ACC112 (cell line): ENCODE results near the gene KRT85.

Experiments
- H2AFZ ChIP-seq: fragments of 200-600 bp; sonication (generic); one replicate; pipeline ENCODE4 v1.6.0; 2017; ENCODE audit warnings: antibody characterized with exemption, low read length; ENCODE audit not compliant: unreplicated experiment
- H3K27ac ChIP-seq: fragments of 200-600 bp; sonication (generic); 2 replicates; pipeline ENCODE4 v1.5.1; 2014; ENCODE audit warnings: low read depth, mild to moderate bottlenecking, antibody characterized with exemption, low read length, moderate library complexity
- H3K27me3 ChIP-seq: fragments of 200-600 bp; sonication (generic); 2 replicates; pipeline ENCODE4 v1.6.1; 2014; ENCODE audit warnings: mild to moderate bottlenecking, antibody characterized with exemption, low read length, moderate library complexity, mixed read lengths; ENCODE audit not compliant: insufficient read depth
- H3K36me3 ChIP-seq: fragments of 200-600 bp; sonication (generic); 2 replicates; pipeline ENCODE4 v1.6.1; 2016; ENCODE audit warnings: mild to moderate bottlenecking, antibody characterized with exemption, low read length, moderate library complexity, mixed read lengths; ENCODE audit not compliant: insufficient read depth
- H3K4me1 ChIP-seq: fragments of 200-600 bp; sonication (generic); one replicate; pipeline ENCODE4 v1.6.1; 2016; ENCODE audit warnings: low read length, mixed read lengths; ENCODE audit not compliant: insufficient read depth, unreplicated experiment, control insufficient read depth
- H3K4me3 ChIP-seq: fragments of 200-600 bp; sonication (generic); 2 replicates; pipeline ENCODE4 v1.5.1; 2014; ENCODE audit warnings: mild to moderate bottlenecking, low read depth, low read length
- H3K79me2 ChIP-seq: fragments of 200-600 bp; sonication (generic); one replicate; pipeline ENCODE4 v1.6.0; 2016; ENCODE audit warnings: low read length; ENCODE audit not compliant: control insufficient read depth, unreplicated experiment, insufficient read depth

Gene KRT85

DNA sequence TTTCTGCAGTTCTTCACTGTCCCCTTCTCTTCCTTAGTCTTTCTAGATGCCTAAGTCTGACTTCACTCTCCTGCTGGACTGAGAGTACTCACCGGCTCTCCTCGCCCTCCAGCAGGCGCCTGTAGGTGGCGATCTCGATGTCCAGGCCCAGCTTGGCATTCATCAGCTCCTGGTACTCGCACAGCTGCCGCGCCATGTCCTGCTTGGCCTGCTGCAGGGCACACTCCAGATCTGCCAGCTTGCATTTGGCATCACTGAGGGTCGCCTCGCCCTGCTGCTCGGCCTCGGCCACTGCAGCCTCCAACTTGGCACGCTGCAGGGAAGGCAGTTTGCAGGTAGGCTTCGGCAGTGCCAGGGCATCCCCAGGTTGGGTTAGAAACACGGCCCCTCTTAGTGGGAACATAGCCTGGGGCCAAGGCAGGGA, 13.0 kb upstream of the KRT85 start:
- H3K4me3 ChIP-seq: no peak overlapping the region
- peaks cover 3% of the 10 kb centered on the region; the same call in 1 of the 2 replicates for H3K27me3 ChIP-seq
- H3K4me1 ChIP-seq: no peaks in the 10 kb centered on the region
- H3K36me3 ChIP-seq: no peaks in the 10 kb centered on the region
- H3K27ac ChIP-seq: no peak overlapping the region
- H2AFZ ChIP-seq: no peak overlapping the region
- H3K79me2 ChIP-seq: no peaks in the 10 kb centered on the region

DNA sequence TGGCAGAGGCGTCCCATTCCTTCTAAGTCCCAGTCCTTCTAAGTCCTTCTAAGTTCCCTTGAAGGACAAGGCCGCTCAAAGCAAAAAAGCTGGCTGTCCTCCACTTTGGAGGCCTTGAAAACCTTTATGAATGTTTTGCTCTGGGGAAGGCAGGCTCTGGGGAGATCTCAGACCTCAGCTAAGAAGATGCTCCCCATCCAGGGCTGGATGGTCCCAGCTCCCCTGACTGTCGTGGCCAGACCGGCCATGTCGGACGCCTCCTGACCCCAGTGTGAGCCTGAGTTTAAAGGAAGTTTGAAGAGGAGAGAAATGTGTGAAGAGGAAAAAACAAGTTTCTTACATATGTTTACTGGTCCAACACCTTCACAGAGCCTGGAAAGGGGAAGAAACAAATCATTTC, 12.3 kb upstream of the KRT85 start:
- Histone ChIP-seq H3K4me3 (no peak overlapping the region), H3K79me2 (no peaks in the 10 kb centered on the region), H3K27me3 (peaks cover 3% of the 10 kb centered on the region; the same call in 1 of the 2 replicates), H2AFZ (no peak overlapping the region), H3K27ac (no peak overlapping the region), H3K4me1 (no peaks in the 10 kb centered on the region), H3K36me3 (no peaks in the 10 kb centered on the region)

DNA sequence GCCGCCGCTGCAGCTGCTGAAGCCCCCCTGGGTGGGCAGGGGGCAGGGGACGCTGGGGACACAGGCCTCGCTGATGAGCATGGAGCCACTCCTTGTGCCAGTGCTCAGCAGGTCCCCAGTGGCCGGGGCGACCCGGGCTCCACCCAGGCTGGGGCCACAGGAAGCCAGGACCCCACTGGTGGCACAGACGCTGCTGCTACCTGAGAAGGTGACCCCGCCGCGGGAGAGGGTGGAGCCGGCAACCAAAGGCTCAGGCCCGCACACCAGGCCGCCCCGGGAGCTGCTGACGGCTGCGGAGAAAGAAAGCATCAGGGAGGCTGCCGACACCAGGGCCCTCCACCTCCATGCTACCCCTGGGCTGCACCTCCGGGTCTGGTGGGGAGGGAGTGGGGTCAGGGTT, 10.8 kb upstream of the KRT85 start:
- Histone ChIP-seq H3K27ac (no peak overlapping the region), H2AFZ (no peak overlapping the region), H3K27me3 (no peaks in the 10 kb centered on the region)

DNA sequence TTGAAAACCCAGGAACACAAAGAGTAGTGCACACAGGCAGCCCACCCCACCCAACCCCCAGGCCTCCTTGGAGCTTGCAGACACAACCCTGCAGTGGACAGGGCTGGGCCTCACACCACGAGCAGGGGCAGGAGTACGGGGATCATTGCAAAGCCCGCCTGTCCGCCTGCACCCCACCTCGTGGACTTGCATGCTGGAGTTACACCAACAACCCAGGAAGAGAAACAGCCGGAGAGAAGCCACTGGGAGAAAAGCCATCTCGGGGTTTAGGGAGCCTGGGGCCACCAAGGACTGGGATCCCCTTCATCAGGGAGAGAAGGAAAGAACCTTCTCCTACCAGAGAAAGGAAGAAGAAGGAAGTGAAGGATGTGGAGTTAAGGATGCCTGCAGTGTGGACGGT, 10.0 kb upstream of the KRT85 start:
- Histone ChIP-seq H3K27me3 (no peaks in the 10 kb centered on the region), H2AFZ (no peak overlapping the region), H3K79me2 (no peaks in the 10 kb centered on the region)

More for the DNA sequence above, 10.8 kb upstream of the KRT85 start:
- H3K79me2 ChIP-seq: no peaks in the 10 kb centered on the region
- no peaks in the 10 kb centered on the region for H3K36me3 ChIP-seq
- no peaks in the 10 kb centered on the region for H3K4me1 ChIP-seq
- H3K4me3 ChIP-seq: no peak overlapping the region

DNA sequence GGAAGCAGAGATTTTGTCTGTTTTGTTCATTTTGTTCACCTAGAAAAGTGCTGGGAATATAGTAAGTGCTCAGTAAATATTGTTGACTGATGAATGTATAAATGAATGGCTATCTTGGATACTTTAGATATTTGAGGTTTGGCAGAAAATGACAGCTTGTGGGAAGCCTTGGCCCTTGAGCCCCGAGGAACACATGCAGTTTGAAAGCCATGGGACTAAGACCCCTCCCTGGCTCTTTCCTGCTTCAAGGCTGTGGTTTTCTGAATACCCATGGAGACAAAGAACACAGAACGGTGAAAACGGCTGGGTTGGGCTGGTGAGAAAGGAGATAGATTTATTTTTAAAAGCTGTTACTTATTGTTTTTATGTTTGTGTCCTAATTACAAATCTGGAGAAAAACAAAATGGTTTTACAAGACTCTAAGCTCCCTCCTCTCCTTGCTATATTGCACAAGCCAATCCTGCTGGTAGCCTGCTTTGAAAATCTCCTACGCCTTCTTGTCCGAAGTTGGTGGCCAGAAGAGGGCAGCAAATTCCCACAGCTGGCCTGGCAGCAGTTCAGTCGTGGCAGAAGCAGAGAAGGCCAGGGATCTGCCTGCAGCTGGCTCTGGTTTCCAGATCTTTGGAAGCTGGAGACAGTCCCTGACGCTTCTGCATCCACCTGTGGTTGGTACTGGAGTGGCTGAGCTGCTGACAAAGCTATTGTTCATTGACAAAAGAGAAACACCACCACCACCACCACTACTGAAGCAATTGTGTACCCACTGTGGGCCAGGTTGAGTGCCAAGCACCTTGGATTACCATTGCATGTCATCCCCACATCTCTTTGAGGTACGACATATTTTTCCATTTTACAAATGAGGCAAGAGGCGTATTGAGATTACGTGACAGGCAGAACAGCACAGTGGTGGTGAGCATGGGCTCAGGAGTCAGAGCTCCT, 5.2 kb upstream of the KRT85 start:
- H3K4me1 ChIP-seq: no peaks in the 10 kb centered on the region

More for the DNA sequence above, 10.0 kb upstream of the KRT85 start:
- Histone ChIP-seq H3K27ac (no peak overlapping the region), H3K4me3 (no peak overlapping the region), H3K4me1 (no peaks in the 10 kb centered on the region), H3K36me3 (no peaks in the 10 kb centered on the region)

DNA sequence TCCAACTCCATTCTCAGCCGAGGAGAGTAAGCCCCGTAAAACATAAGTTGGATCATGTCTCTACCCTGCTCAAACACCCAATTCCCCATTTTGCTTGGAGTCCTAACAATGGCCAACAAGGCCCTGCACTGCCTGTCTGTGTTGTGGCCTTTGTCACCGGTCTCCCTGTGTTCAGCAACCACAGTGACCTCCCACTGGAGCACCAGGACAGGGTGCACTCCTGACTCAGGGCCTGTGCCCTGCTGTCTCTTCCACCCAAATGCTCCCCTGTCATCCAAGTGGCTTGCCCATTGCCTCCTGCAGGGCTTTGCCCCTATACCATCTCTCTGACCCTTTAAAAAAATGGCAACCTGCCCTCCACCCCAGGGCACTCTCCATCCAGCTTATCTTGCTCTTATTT, 4.4 kb upstream of the KRT85 start:
- Histone ChIP-seq H3K27me3 (peaks cover 11% of the 10 kb centered on the region), H2AFZ (no peak overlapping the region), H3K36me3 (no peaks in the 10 kb centered on the region), H3K4me3 (no peak overlapping the region), H3K4me1 (no peaks in the 10 kb centered on the region), H3K79me2 (no peaks in the 10 kb centered on the region), H3K27ac (no peak overlapping the region)

More for the DNA sequence above, 5.2 kb upstream of the KRT85 start:
- H2AFZ ChIP-seq: no peak overlapping the region
- H3K79me2 ChIP-seq: no peaks in the 10 kb centered on the region
- H3K27ac ChIP-seq: no peak overlapping the region
- no peaks in the 10 kb centered on the region for H3K36me3 ChIP-seq
- no peak overlapping the region for H3K4me3 ChIP-seq
- H3K27me3 ChIP-seq: peaks cover 11% of the 10 kb centered on the region

DNA sequence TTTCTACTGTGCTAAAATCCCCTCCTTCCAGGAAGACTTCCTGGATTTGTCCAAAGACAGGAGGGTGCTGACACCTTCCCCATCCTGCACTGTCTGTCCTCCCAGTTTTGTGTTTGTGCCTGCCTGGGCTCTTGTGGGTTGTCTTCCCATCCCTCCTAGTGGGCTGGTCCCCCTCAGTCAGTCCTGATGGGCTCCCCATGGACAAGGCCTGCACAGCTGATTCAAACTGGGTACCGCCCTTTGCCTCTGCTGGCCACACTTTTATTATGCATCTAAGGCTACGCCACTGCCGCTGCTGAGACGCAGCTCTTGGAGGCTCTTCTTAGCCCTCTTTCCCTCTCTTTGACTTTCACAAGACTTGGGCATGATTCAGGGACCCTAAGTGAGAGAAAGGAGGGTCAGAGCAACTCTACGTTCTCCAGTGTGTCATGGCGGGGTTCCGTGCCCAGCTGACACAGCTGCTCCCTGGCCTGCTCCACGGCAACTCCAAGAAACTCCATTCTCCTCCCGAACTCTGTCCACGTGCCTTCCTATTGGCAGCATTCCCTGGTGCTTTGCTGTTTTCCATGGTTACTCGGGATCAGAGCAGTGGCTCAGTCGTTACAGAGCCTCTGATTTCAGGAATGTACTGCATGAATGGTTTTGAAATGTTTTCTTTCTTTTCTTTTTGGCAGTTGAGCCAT, 3.8 kb upstream of the KRT85 start:
- no peaks in the 10 kb centered on the region for H3K36me3 ChIP-seq
- H3K4me3 ChIP-seq: no peak overlapping the region
- H3K27me3 ChIP-seq: peaks cover 11% of the 10 kb centered on the region
- no peaks in the 10 kb centered on the region for H3K79me2 ChIP-seq
- H2AFZ ChIP-seq: no peak overlapping the region
- no peaks in the 10 kb centered on the region for H3K4me1 ChIP-seq
- no peak overlapping the region for H3K27ac ChIP-seq

DNA sequence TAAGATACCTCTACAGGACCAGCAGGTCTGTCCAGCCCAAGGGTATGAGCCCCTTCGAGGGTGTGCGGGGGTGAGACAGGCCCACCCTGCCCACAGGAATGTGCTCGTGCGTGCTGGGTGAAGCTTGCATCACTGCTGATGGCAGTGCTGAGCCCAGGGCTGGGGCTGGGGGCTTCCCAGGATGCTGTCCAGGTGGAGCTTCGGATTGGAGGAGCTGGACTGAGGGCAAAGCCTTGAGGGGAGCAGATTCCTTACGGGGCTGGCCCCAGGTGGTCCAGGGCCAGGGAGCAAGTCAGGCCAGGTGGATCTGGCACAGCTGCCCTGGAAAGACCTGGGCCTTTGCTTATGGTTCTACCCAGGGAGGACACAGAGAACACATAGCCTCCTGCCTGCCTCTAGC, 2.5 kb upstream of the KRT85 start:
- peaks cover 11% of the 10 kb centered on the region for H3K27me3 ChIP-seq
- no peak overlapping the region for H3K4me3 ChIP-seq
- no peaks in the 10 kb centered on the region for H3K79me2 ChIP-seq
- no peaks in the 10 kb centered on the region for H3K4me1 ChIP-seq
- no peaks in the 10 kb centered on the region for H3K36me3 ChIP-seq
- H2AFZ ChIP-seq: no peak overlapping the region
- H3K27ac ChIP-seq: no peak overlapping the region

DNA sequence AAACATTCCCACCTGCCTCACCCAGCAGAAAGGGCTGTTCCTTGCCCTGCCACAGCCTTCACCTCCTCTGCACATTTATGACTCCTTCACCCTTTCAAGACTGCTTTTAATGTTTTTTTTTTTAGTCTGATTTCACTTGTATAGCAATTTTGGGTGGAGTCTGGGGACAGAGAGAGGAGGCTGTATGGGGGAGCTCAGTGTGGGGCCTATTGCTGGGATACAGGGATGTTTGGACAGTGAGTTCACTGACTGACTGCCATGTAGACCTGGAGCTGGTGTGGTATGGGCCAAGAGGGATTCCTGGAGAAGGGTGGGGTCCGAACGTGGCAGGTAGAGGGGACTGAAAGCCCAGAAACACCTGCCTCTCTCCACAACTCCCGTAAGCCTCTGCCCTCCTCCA, 1.9 kb upstream of the KRT85 start:
- Histone ChIP-seq H3K36me3 (no peaks in the 10 kb centered on the region), H3K27me3 (peaks cover 11% of the 10 kb centered on the region)

DNA sequence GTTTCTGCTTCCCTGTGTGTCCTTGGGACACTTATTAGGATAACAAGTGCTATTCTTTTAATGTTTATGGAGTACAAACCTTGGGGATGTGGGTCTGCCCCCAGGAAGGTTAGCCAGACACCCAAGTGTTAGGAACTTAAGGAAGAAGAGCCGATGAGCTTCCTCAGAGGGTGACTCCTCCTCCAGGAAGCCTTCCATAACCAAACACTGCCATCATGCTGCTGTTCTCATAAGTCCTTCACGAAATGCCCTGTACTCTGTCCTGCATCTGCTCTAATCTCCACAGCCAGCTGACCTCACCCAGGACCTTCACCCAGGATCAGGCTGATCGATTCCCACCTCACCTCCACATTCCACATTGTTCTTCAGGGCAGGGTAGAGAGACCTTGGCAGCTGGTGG, 1.2 kb upstream of the KRT85 start:
- Histone ChIP-seq H3K4me3 (no peak overlapping the region), H3K27me3 (peaks cover 11% of the 10 kb centered on the region), H3K27ac (no peak overlapping the region), H3K36me3 (no peaks in the 10 kb centered on the region), H3K79me2 (no peaks in the 10 kb centered on the region), H2AFZ (no peak overlapping the region), H3K4me1 (no peaks in the 10 kb centered on the region)

More for the DNA sequence above, 1.9 kb upstream of the KRT85 start:
- Histone ChIP-seq H3K4me1 (no peaks in the 10 kb centered on the region), H3K27ac (no peak overlapping the region), H2AFZ (no peak overlapping the region), H3K4me3 (no peak overlapping the region), H3K79me2 (no peaks in the 10 kb centered on the region)
